ENCODE data around the gene NCOA1. TPM values are rescaled to one million over a fixed set of nuclear protein-coding genes. Genes with fewer than 3 reads are reported as not detected.

The NCOA1 gene
- total RNA-seq, 1 experiment from 2014 or later = 24.6 TPM

DNA sequence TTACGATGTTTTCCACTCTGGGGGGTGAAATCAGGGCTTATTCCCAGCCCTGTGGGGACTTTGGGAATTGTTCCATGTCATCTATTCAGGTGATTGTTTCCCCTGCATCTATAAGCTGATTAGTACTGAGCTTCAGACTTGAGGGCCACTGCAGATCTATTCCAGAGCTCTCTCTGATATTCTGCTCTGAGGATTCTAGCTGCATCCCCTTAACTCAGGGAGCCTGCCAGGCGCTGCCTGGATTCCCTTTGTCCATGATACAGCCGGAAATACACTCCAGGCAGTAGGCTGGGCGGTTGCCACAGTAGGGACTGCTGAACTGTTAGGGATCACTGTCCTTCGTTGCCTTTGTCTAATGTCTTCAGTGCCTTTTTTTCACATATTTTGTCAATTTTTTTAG, 270.8 kb downstream of the NCOA1 start:
- H3K36me3 ChIP-seq (ENCODE audit: control insufficient read depth, insufficient read depth, low read length) = peaks cover 8% of the 10 kb centered on the region; the same call in 1 of the 2 replicates
- ChIA-PET CTCF (no interaction called here), POLR2A (no interaction called here)
- H3K4me1 ChIP-seq (ENCODE audit: control insufficient read depth, insufficient read depth, low read length) = no peaks in the 10 kb centered on the region
- no peaks in the 10 kb centered on the region for H3K27me3 ChIP-seq (ENCODE audit: control insufficient read depth, insufficient read depth, low read length)
- in situ Hi-C loops (cut with HindIII; ENCODE audit: low pct_unique_long_range_greater_than_20kb, low sequenced_read_pairs) = no loop called here
- intact Hi-C loops (cut with micrococcal nuclease; ENCODE audit: unreplicated experiment) = no loop called here
- H3K27ac ChIP-seq (ENCODE audit: low read length) = no peak overlapping the region
- H3K9me3 ChIP-seq (ENCODE audit: control insufficient read depth, insufficient read depth, low read depth, low read length) = no peaks in the 10 kb centered on the region
- H3K4me3 ChIP-seq (ENCODE audit: low read depth in 2 of 2, low read length in 2 of 2) = no peak overlapping the region
- DNase-seq (ENCODE audit: low read depth, low spot score) (no peak), ATAC-seq (no peak)
- no TSS peak for BruUV-seq (replicated peaks)
- TF ChIP-seq, protein P1, sequence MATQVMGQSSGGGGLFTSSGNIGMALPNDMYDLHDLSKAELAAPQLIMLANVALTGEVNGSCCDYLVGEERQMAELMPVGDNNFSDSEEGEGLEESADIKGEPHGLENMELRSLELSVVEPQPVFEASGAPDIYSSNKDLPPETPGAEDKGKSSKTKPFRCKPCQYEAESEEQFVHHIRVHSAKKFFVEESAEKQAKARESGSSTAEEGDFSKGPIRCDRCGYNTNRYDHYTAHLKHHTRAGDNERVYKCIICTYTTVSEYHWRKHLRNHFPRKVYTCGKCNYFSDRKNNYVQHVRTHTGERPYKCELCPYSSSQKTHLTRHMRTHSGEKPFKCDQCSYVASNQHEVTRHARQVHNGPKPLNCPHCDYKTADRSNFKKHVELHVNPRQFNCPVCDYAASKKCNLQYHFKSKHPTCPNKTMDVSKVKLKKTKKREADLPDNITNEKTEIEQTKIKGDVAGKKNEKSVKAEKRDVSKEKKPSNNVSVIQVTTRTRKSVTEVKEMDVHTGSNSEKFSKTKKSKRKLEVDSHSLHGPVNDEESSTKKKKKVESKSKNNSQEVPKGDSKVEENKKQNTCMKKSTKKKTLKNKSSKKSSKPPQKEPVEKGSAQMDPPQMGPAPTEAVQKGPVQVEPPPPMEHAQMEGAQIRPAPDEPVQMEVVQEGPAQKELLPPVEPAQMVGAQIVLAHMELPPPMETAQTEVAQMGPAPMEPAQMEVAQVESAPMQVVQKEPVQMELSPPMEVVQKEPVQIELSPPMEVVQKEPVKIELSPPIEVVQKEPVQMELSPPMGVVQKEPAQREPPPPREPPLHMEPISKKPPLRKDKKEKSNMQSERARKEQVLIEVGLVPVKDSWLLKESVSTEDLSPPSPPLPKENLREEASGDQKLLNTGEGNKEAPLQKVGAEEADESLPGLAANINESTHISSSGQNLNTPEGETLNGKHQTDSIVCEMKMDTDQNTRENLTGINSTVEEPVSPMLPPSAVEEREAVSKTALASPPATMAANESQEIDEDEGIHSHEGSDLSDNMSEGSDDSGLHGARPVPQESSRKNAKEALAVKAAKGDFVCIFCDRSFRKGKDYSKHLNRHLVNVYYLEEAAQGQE (IDR thresholded peaks at IDR 0.05; ENCODE audit: insufficient read depth in 1 of 2, low read depth in 2 of 2, low read length in 1 of 2) = no peak
- TF ChIP-seq POLR2AphosphoS5 (IDR thresholded peaks at IDR 0.05; ENCODE audit: low read depth, low read length) = no peak
- TF ChIP-seq TCF7L2 (IDR thresholded peaks at IDR 0.05; ENCODE audit: low read depth, low read length) = no peak
- TF ChIP-seq, protein P2, sequence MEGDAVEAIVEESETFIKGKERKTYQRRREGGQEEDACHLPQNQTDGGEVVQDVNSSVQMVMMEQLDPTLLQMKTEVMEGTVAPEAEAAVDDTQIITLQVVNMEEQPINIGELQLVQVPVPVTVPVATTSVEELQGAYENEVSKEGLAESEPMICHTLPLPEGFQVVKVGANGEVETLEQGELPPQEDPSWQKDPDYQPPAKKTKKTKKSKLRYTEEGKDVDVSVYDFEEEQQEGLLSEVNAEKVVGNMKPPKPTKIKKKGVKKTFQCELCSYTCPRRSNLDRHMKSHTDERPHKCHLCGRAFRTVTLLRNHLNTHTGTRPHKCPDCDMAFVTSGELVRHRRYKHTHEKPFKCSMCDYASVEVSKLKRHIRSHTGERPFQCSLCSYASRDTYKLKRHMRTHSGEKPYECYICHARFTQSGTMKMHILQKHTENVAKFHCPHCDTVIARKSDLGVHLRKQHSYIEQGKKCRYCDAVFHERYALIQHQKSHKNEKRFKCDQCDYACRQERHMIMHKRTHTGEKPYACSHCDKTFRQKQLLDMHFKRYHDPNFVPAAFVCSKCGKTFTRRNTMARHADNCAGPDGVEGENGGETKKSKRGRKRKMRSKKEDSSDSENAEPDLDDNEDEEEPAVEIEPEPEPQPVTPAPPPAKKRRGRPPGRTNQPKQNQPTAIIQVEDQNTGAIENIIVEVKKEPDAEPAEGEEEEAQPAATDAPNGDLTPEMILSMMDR (IDR thresholded peaks at IDR 0.05) = no peak
- TF ChIP-seq SIN3A (IDR thresholded peaks at IDR 0.05; ENCODE audit: borderline replicate concordance, insufficient read depth, low read depth, low read length) = no peak

DNA sequence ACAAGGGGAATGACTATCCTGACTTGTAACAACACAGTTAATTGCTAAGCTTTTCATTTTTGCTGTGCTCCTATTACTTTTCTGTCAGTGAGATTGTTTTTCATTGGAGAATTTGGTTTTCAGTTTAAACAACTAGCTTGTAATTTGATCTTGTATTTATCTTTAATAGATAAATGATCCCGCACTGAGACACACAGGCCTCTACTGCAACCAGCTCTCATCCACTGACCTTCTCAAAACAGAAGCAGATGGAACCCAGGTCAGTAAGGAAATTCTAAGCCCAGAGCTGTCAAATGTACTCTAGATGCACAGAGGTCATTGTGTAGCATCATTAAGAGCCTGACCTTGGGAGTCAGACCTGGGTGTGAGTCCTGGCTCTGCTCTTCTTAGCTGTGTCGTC, 271.5 kb downstream of the NCOA1 start:
- ATAC-seq = no peak

More for the DNA sequence above, 271.5 kb downstream of the NCOA1 start:
- no TSS peak for BruUV-seq (replicated peaks)
- intact Hi-C loops (cut with micrococcal nuclease; ENCODE audit: unreplicated experiment) = no loop called here
- Histone ChIP-seq H3K4me3 (ENCODE audit: low read depth in 2 of 2, low read length in 2 of 2) (no peak overlapping the region), H3K27ac (ENCODE audit: low read length) (no peak overlapping the region), H3K4me1 (ENCODE audit: control insufficient read depth, insufficient read depth, low read length) (no peaks in the 10 kb centered on the region), H3K36me3 (ENCODE audit: control insufficient read depth, insufficient read depth, low read length) (peaks cover 8% of the 10 kb centered on the region; the same call in 1 of the 2 replicates), H3K27me3 (ENCODE audit: control insufficient read depth, insufficient read depth, low read length) (no peaks in the 10 kb centered on the region), H3K9me3 (ENCODE audit: control insufficient read depth, insufficient read depth, low read depth, low read length) (no peaks in the 10 kb centered on the region)
- in situ Hi-C loops (cut with HindIII; ENCODE audit: low pct_unique_long_range_greater_than_20kb, low sequenced_read_pairs) = no loop called here
- DNase-seq (ENCODE audit: low read depth, low spot score) = no peak
- no peak for TF ChIP-seq POLR2AphosphoS5 (IDR thresholded peaks at IDR 0.05; ENCODE audit: low read depth, low read length)
- TF ChIP-seq, protein P2 (IDR thresholded peaks at IDR 0.05) = no peak
- TF ChIP-seq SIN3A (IDR thresholded peaks at IDR 0.05; ENCODE audit: borderline replicate concordance, insufficient read depth, low read depth, low read length) = no peak
- TF ChIP-seq TCF7L2 (IDR thresholded peaks at IDR 0.05; ENCODE audit: low read depth, low read length) = no peak
- TF ChIP-seq, protein P1 (IDR thresholded peaks at IDR 0.05; ENCODE audit: insufficient read depth in 1 of 2, low read depth in 2 of 2, low read length in 1 of 2) = no peak
- ChIA-PET CTCF (no interaction called here), POLR2A (no interaction called here)

Data from Panc1 (cell line).